HepG2 (cell line): ENCODE results near the gene PPP2R2B. TPM values are rescaled to one million over a fixed set of nuclear protein-coding genes. Genes with fewer than 3 reads are reported as not detected.

Source experiments
- CAMTA2 ChIP-seq: sonication (generic); formaldehyde crosslinking; IDR thresholded peaks from 2 replicates; pipeline ENCODE4 v1.4.0; 2020; ENCODE audit warnings: mild to moderate bottlenecking, missing genetic modification reagents, borderline replicate concordance
- CEBPZ ChIP-seq: IDR thresholded peaks from 2 replicates; pipeline ENCODE4 v1.6.1; 2012; ENCODE audit warnings: low read length, improper control_type of control experiment
- DMTF1 ChIP-seq: sonication (generic); formaldehyde crosslinking; IDR thresholded peaks from 2 replicates; pipeline ENCODE4 v1.4.0; 2020; ENCODE audit warnings: mild to moderate bottlenecking, missing genetic modification reagents
- E2F5 ChIP-seq: sonication (generic); formaldehyde crosslinking; conservative IDR thresholded peaks from 2 replicates; pipeline ENCODE4 v1.4.0; 2020; ENCODE audit warnings: missing genetic modification reagents
- FOXP1 ChIP-seq, 2 experiments: fragments of 450-650 bp in 1 of 2; IDR thresholded peaks; 2 replicates each; pipeline ENCODE4 v1.6.1; 2017 to 2018; ENCODE audit warnings: antibody characterized with exemption in 1 of 2
- HNF1B ChIP-seq: sonication (generic); formaldehyde crosslinking; IDR thresholded peaks from 2 replicates; pipeline ENCODE4 v1.5.1; 2020; ENCODE audit warnings: mild to moderate bottlenecking, moderate library complexity, missing genetic modification reagents
- KDM4B ChIP-seq: sonication (generic); formaldehyde crosslinking; IDR thresholded peaks from 2 replicates; pipeline ENCODE4 v1.4.0; 2020; ENCODE audit warnings: missing genetic modification reagents
- KMT2B ChIP-seq: IDR thresholded peaks from 2 replicates; pipeline ENCODE4 v1.6.1; 2016; ENCODE audit warnings: missing genetic modification reagents, missing compliant biosample characterization
- PHF5A ChIP-seq: IDR thresholded peaks from one replicate; pipeline ENCODE4 v1.6.1; 2018; ENCODE audit warnings: low read depth, missing genetic modification reagents; ENCODE audit not compliant: unreplicated experiment
- RBM39 ChIP-seq: fragments of 200-400 bp; formaldehyde crosslinking; IDR thresholded peaks from one replicate; pipeline ENCODE4 v1.6.1; 2018; ENCODE audit warnings: antibody characterized with exemption, mild to moderate bottlenecking, low read depth, low read length; ENCODE audit not compliant: poor library complexity, severe bottlenecking
- SMAD9 ChIP-seq: sonication (generic); formaldehyde crosslinking; IDR thresholded peaks from 2 replicates; pipeline ENCODE4 v1.5.1; 2020; ENCODE audit warnings: mild to moderate bottlenecking, missing genetic modification reagents
- SNAI1 ChIP-seq: sonication (generic); formaldehyde crosslinking; IDR thresholded peaks from 2 replicates; pipeline ENCODE4 v1.5.0; 2020; ENCODE audit warnings: mild to moderate bottlenecking, missing genetic modification reagents, borderline replicate concordance
- SP4 ChIP-seq: sonication (generic); formaldehyde crosslinking; IDR thresholded peaks from 2 replicates; pipeline ENCODE4 v1.8.1; 2023; ENCODE audit warnings: mild to moderate bottlenecking, missing genetic modification reagents
- SRSF9 ChIP-seq: fragments of 200-400 bp; formaldehyde crosslinking; IDR thresholded peaks from 2 replicates; pipeline ENCODE4 v1.6.1; 2018; ENCODE audit warnings: borderline replicate concordance, mild to moderate bottlenecking, low read depth, low read length; ENCODE audit not compliant: insufficient read depth, poor library complexity, severe bottlenecking
- STAG1 ChIP-seq: sonication (generic); formaldehyde crosslinking; IDR thresholded peaks from 2 replicates; pipeline ENCODE4 v1.4.0; 2020; ENCODE audit warnings: missing genetic modification reagents
- YY1 ChIP-seq: IDR thresholded peaks from 2 replicates; pipeline ENCODE4 v1.6.1; 2011; ENCODE audit warnings: low read length, low read depth, moderate library complexity, mild to moderate bottlenecking; ENCODE audit not compliant: insufficient read depth, insufficient replicate concordance
- ZNF512 ChIP-seq: sonication (generic); formaldehyde crosslinking; IDR thresholded peaks from 2 replicates; pipeline ENCODE4 v1.4.0; 2020; ENCODE audit warnings: mild to moderate bottlenecking, missing genetic modification reagents
- ZNF713 ChIP-seq: sonication (generic); formaldehyde crosslinking; IDR thresholded peaks from 2 replicates; pipeline ENCODE4 v1.4.0; 2020; ENCODE audit warnings: mild to moderate bottlenecking, missing genetic modification reagents
- ZNF747 ChIP-seq: sonication (generic); formaldehyde crosslinking; IDR thresholded peaks from 2 replicates; pipeline ENCODE4 v1.8.1; 2023; ENCODE audit warnings: missing genetic modification reagents, mild to moderate bottlenecking, borderline replicate concordance
- polyA plus RNA-seq, 8 experiments: library from polyadenylated mRNA; depleted of rRNA in 3 of 8; stranded (reverse) in 7 of 8; unstranded in 1 of 8; fragments of >200 nt; fragmentation: Illumina TruSeq in 4 of 8; extraction: Trizol in 4 of 8; gene quantifications; 2 replicates each; pipeline versions ENCODE4 v1.2.1 to v1.2.3, GENCODE V29; 2011 to 2016; ENCODE audit warnings: low read depth in 4 of 8, missing spikeins in 1 of 8, mixed read lengths in 1 of 8; ENCODE audit not compliant: insufficient read depth in 1 of 8
- total RNA-seq, 5 experiments: library from RNA; depleted of rRNA; stranded (reverse); fragments of >200 nt; fragmentation: Illumina TruSeq; extraction: Trizol; gene quantifications; 2 replicates each; pipeline ENCODE4 v1.2.3, GENCODE V29; 2016; ENCODE audit warnings: low read depth in 1 of 5

Gene PPP2R2B
- total and polyA plus RNA-seq, 2 of the 13 experiments (the other 11 are each of a cell fraction or from before 2014, with no cell fraction given) = not detected

GRCh38 chr5:146565764-146566367 is 312.7 kb downstream of the PPP2R2B start (continued):
- TF ChIP-seq CEBPZ = no peak
- TF ChIP-seq ZNF747 (CRISPR knock-in tag) = no peak
- no peak for TF ChIP-seq SMAD9
- TF ChIP-seq SRSF9 = no peak
- no peak for TF ChIP-seq HNF1B
- TF ChIP-seq CAMTA2 = no peak
- TF ChIP-seq ZNF512 (CRISPR knock-in tag) = no peak
- TF ChIP-seq SP4 (CRISPR knock-in tag) = no peak
- no peak for TF ChIP-seq DMTF1 (CRISPR knock-in tag)
- TF ChIP-seq KDM4B (CRISPR knock-in tag) = no peak
- peak; percentile 61 for TF ChIP-seq STAG1 (CRISPR knock-in tag)
- TF ChIP-seq KMT2B (CRISPR knock-in tag) = no peak
- TF ChIP-seq PHF5A = no peak
- TF ChIP-seq FOXP1 (IDR thresholded peaks at IDR 0.05) = no peak
- TF ChIP-seq FOXP1 (CRISPR knock-in tag; IDR thresholded peaks at IDR 0.05) = no peak
- no peak for TF ChIP-seq SNAI1
- no peak for TF ChIP-seq ZNF713
- TF ChIP-seq E2F5 (CRISPR knock-in tag) = no peak
- peak; percentile 81 for TF ChIP-seq YY1
- no peak for TF ChIP-seq RBM39
